ENCODE measurements around the gene GIT2.

DNA sequence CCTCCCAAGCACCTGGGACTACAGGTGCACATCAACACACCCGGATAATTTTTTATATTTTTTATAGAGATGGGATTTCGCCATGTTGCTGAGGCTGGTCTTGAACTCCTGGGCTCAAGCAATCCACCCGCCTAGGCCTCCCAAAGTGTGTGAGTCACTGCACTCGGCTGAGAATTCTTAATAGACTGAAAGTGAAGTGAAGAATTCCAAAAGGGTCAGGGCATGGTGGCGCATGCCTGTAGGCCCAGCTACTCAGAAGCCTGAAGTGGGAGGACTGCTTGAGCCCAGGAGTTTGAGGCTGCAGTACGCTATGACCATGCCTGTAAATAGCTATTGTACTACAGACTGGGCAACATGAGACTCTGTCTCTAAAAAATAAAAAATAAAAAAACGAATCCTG lies 52.4 kb downstream of the GIT2 start:
- TF ChIP-seq, protein P1, sequence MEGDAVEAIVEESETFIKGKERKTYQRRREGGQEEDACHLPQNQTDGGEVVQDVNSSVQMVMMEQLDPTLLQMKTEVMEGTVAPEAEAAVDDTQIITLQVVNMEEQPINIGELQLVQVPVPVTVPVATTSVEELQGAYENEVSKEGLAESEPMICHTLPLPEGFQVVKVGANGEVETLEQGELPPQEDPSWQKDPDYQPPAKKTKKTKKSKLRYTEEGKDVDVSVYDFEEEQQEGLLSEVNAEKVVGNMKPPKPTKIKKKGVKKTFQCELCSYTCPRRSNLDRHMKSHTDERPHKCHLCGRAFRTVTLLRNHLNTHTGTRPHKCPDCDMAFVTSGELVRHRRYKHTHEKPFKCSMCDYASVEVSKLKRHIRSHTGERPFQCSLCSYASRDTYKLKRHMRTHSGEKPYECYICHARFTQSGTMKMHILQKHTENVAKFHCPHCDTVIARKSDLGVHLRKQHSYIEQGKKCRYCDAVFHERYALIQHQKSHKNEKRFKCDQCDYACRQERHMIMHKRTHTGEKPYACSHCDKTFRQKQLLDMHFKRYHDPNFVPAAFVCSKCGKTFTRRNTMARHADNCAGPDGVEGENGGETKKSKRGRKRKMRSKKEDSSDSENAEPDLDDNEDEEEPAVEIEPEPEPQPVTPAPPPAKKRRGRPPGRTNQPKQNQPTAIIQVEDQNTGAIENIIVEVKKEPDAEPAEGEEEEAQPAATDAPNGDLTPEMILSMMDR (conservative IDR thresholded peaks at IDR 0.05; ENCODE audit: low read depth in 2 of 2), result no peak
- TF ChIP-seq POLR2AphosphoS5 (IDR thresholded peaks at IDR 0.05; ENCODE audit: low read depth) (no peak), JUNB (IDR thresholded peaks at IDR 0.05; ENCODE audit: unreplicated experiment) (no peak), REST (IDR thresholded peaks at IDR 0.05; ENCODE audit: unreplicated experiment) (no peak), ZNF331 (CRISPR knock-in tag; IDR thresholded peaks at IDR 0.05; ENCODE audit: low read depth) (no peak), EZH2 (IDR thresholded peaks at IDR 0.05; ENCODE audit: low read depth, unreplicated experiment) (no peak), CREB1 (CRISPR knock-in tag; IDR thresholded peaks at IDR 0.05; ENCODE audit: low read depth) (no peak), EZH2phosphoT487 (IDR thresholded peaks at IDR 0.05; ENCODE audit: unreplicated experiment) (no peak), ZNF114 (CRISPR knock-in tag; IDR thresholded peaks at IDR 0.05) (no peak), ETS1 (IDR thresholded peaks at IDR 0.05) (no peak), NANOG (IDR thresholded peaks at IDR 0.05; ENCODE audit: borderline replicate concordance) (no peak), ZNF462 (CRISPR knock-in tag; IDR thresholded peaks at IDR 0.05) (no peak), STAT1 (IDR thresholded peaks at IDR 0.05; ENCODE audit: unreplicated experiment) (no peak)

All from GM23338 (cell line).